ENCODE results near the gene ANAPC15. TPM values are rescaled to one million over a fixed set of nuclear protein-coding genes. Genes with fewer than 3 reads are reported as not detected.

ANAPC15 gene
- total and polyA plus RNA-seq, 2 of the 13 experiments (the other 11 are each of a cell fraction or from before 2014, with no cell fraction given), result 18.8 to 25.7 TPM

- no peak for ATAC-seq
- Histone ChIP-seq H3K27me3 (ENCODE audit: control insufficient read depth in 1 of 2, insufficient read depth in 2 of 2, low read length in 2 of 2) (no peaks in the 10 kb centered on the region; a peak in 1 of 5 replicates), H3K4me1 (ENCODE audit: insufficient read depth, low read length) (peaks cover 33% of the 10 kb centered on the region), H4K20me1 (ENCODE audit: insufficient read depth, low read length) (no peaks in the 10 kb centered on the region), H3K9me3 (ENCODE audit: low read length) (no peaks in the 10 kb centered on the region), H3K9ac (ENCODE audit: insufficient read depth, low read depth, low read length) (no peak overlapping the region), H3K4me2 (ENCODE audit: low read depth, low read length) (no peak overlapping the region), H3K4me3 (replicated peaks in 1 of 3; ENCODE audit: insufficient read depth in 1 of 3, low read depth in 2 of 3, low read length in 3 of 3) (no peak overlapping the region), H3K36me3 (replicated peaks in 1 of 2; ENCODE audit: control insufficient read depth in 1 of 2, insufficient read depth in 2 of 2, low read length in 2 of 2) (peaks cover 17 to 45% of the 10 kb centered on the region in 2 experiments), H3K27ac (ENCODE audit: extremely low read length, insufficient read depth, low read length) (no peak overlapping the region), H2AFZ (ENCODE audit: low read length) (no peak overlapping the region), H3K79me2 (ENCODE audit: insufficient read depth, low read length) (peaks cover 31% of the 10 kb centered on the region)
- intact Hi-C loops (cut with micrococcal nuclease; ENCODE audit: unreplicated experiment), result no loop called here
- TF ChIP-seq ONECUT2 (CRISPR knock-in tag; IDR thresholded peaks at IDR 0.05) (no peak), ZNF7 (CRISPR knock-in tag; IDR thresholded peaks at IDR 0.05) (no peak), CEBPG (CRISPR knock-in tag; IDR thresholded peaks at IDR 0.05) (no peak), ZNF264 (CRISPR knock-in tag; IDR thresholded peaks at IDR 0.05) (no peak), ZNF788 (CRISPR knock-in tag; IDR thresholded peaks at IDR 0.05; ENCODE audit: borderline replicate concordance) (no peak), ESRRA (CRISPR knock-in tag; IDR thresholded peaks at IDR 0.05; ENCODE audit: low read depth) (no peak), PBX3 (CRISPR knock-in tag; IDR thresholded peaks at IDR 0.05; ENCODE audit: borderline replicate concordance) (no peak), NR2F6 (IDR thresholded peaks at IDR 0.05) (no peak), NR2F6 (CRISPR knock-in tag; IDR thresholded peaks at IDR 0.05) (no peak), TRAFD1 (CRISPR knock-in tag; IDR thresholded peaks at IDR 0.05; ENCODE audit: borderline replicate concordance) (no peak), ZC3H13 (CRISPR knock-in tag; IDR thresholded peaks at IDR 0.05) (no peak)
- ChIA-PET CTCF (ENCODE audit: low intra/inter-chr PET ratio, low total read pairs) (no interaction called here), POLR2A (interaction anchor here (0.8 to 1.1 kb wide), 2 partner anchors 8 to 90 kb away, joined by 3 to 5 read pairs; no protein-coding TSS in a partner anchor)
- no peak for DNase-seq (ENCODE audit: low spot score)
- BruUV-seq (replicated peaks), result no TSS peak
- 100% methylated on average over 3 of the region's 3 CpGs for whole genome bisulfite sequencing (ENCODE audit: low lambda C conversion rate)
- in situ Hi-C loops (cut with HindIII; ENCODE audit: extremely low pct_ligation_motif_present, low pct_unique_long_range_greater_than_20kb), result no loop called here
- FAIRE-seq, result no peak
Measured at GRCh38 chr11:72098741-72099140, 13.8 kb downstream of the ANAPC15 start.
